H1 (cell line): Measurements from ENCODE around the gene CELF1. TPM values are rescaled to one million over a fixed set of nuclear protein-coding genes. Genes with fewer than 3 reads are reported as not detected.

ENCODE experiments used
- CTCF ChIA-PET: fragments of 300-600 bp; sonication (Branson Sonifier 250); formaldehyde crosslinking; loops from one replicate; lab custom pipeline; 2021; ENCODE audit not compliant: partially characterized antibody; lab: Charles Lee
- POLR2A ChIA-PET: fragments of 300-600 bp; sonication (Branson Sonifier 250); formaldehyde crosslinking; loops from one replicate; lab custom pipeline; 2021; ENCODE audit warnings: inconsistent platforms; ENCODE audit not compliant: partially characterized antibody; lab: Charles Lee
- DNase-seq, 2 experiments: peaks; one replicate each; pipeline versions ENCODE4 v3.0.0 to v3.0.0-alpha.2; 2010 to 2022; ENCODE audit warnings: low spot score in 2 of 2, low read depth in 1 of 2, mixed read lengths in 1 of 2
- FAIRE-seq: peaks from 2 replicates; lab custom pipeline; 2011; peaks lifted over from hg19 to GRCh38; lab: Jason Lieb, UNC
- H2AFZ ChIP-seq: 2 replicates; pipeline ENCODE4 v1.8.1; 2012; ENCODE audit warnings: low read length, inconsistent platforms
- H2AK5ac ChIP-seq: 2 replicates; pipeline ENCODE4 v1.6.1; 2013; ENCODE audit warnings: low read depth, low read length
- H2BK120ac ChIP-seq: replicated peaks from 2 replicates; pipeline ENCODE3; 2013; ENCODE audit warnings: low read depth, low read length, inconsistent platforms
- H2BK12ac ChIP-seq: 2 replicates; pipeline ENCODE4 v1.6.1; 2013; ENCODE audit warnings: low read depth, low read length
- H2BK15ac ChIP-seq: 2 replicates; pipeline ENCODE4 v1.6.1; 2013; ENCODE audit warnings: low read length
- H2BK20ac ChIP-seq: 2 replicates; pipeline ENCODE4 v1.6.1; 2013; ENCODE audit warnings: low read length
- H2BK5ac ChIP-seq: 2 replicates; pipeline ENCODE4 v1.6.1; 2013; ENCODE audit warnings: low read depth, low read length
- H3K14ac ChIP-seq: 2 replicates; pipeline ENCODE4 v1.6.1; 2013; ENCODE audit warnings: inconsistent platforms; ENCODE audit not compliant: insufficient read length
- H3K18ac ChIP-seq: 2 replicates; pipeline ENCODE4 v1.6.1; 2013; ENCODE audit warnings: low read length; ENCODE audit errors: extremely low read depth
- H3K23ac ChIP-seq: 2 replicates; pipeline ENCODE4 v1.6.1; 2013; ENCODE audit warnings: inconsistent platforms; ENCODE audit not compliant: insufficient read length
- H3K23me2 ChIP-seq: 2 replicates; pipeline ENCODE4 v1.6.1; 2013; ENCODE audit warnings: low read depth, low read length
- H3K27ac ChIP-seq: 2 replicates; pipeline ENCODE4 v1.6.1; 2011; ENCODE audit warnings: low read depth, low read length, inconsistent platforms
- H3K27me3 ChIP-seq, 4 experiments: replicated peaks in 1 of 4; 1 replicate in 1 of 4; 2 replicates in 3 of 4; pipeline versions ENCODE4 v1.6.1 to v1.8.1; 2011 to 2013; ENCODE audit warnings: low read length in 3 of 4, mild to moderate bottlenecking in 3 of 4, inconsistent platforms in 2 of 4, mixed read lengths in 2 of 4, moderate library complexity in 1 of 4; ENCODE audit not compliant: control insufficient read depth in 3 of 4, insufficient read depth in 3 of 4; ENCODE audit errors: extremely low read depth in 1 of 4
- H3K36me3 ChIP-seq, 4 experiments: 2 replicates each; pipeline versions ENCODE4 v1.6.1 to v1.8.1; 2011 to 2013; ENCODE audit warnings: mild to moderate bottlenecking in 4 of 4, low read length in 3 of 4, moderate library complexity in 2 of 4, control low read depth in 1 of 4, inconsistent platforms in 1 of 4; ENCODE audit not compliant: insufficient read depth in 4 of 4, control insufficient read depth in 2 of 4
- H3K4ac ChIP-seq: replicated peaks from 2 replicates; pipeline ENCODE3; 2013; ENCODE audit warnings: low read length, low read depth, mixed read lengths, inconsistent platforms; ENCODE audit not compliant: insufficient read length
- H3K4me1 ChIP-seq, 4 experiments: replicated peaks in 1 of 4; 1 replicate in 1 of 4; 2 replicates in 3 of 4; pipeline versions ENCODE4 v1.6.1 to v1.8.1; 2011 to 2013; ENCODE audit warnings: low read length in 3 of 4, inconsistent platforms in 2 of 4, mixed read lengths in 1 of 4; ENCODE audit not compliant: insufficient read depth in 4 of 4, control insufficient read depth in 3 of 4
- H3K4me2 ChIP-seq, 2 experiments: 2 replicates each; pipeline versions ENCODE4 v1.6.1 to v1.8.1; 2011 to 2013; ENCODE audit warnings: low read depth in 2 of 2, low read length in 2 of 2, control low read depth in 1 of 2, inconsistent platforms in 1 of 2, mild to moderate bottlenecking in 1 of 2; ENCODE audit not compliant: insufficient read depth in 1 of 2
- H3K4me3 ChIP-seq, 4 experiments: fragments of 200-600, 300-600 bp in 1 of 4; sonication (generic), shearing (Covaris generic), sonication (Bioruptor Twin) in 1 of 4; 2 replicates each; pipeline versions ENCODE4 v1.5.1 to v1.8.1; 2011 to 2016; ENCODE audit warnings: low read length in 4 of 4, low read depth in 3 of 4, control low read depth in 2 of 4, inconsistent platforms in 2 of 4, mild to moderate bottlenecking in 2 of 4, mixed read lengths in 1 of 4, moderate library complexity in 1 of 4; ENCODE audit not compliant: insufficient read depth in 2 of 4; ENCODE audit errors: extremely low read depth in 1 of 4
- H3K56ac ChIP-seq: replicated peaks from 2 replicates; pipeline ENCODE3; 2013; ENCODE audit warnings: low read depth, mild to moderate bottlenecking, mixed read lengths, low read length, inconsistent platforms; ENCODE audit not compliant: insufficient read length
- H3K79me1 ChIP-seq: 2 replicates; pipeline ENCODE4 v1.6.1; 2013; ENCODE audit warnings: low read depth, low read length, control low read depth
- H3K79me2 ChIP-seq, 2 experiments: 2 replicates each; pipeline versions ENCODE4 v1.6.1 to v1.8.1; 2012 to 2013; ENCODE audit warnings: low read length in 2 of 2, mild to moderate bottlenecking in 2 of 2, inconsistent platforms in 1 of 2; ENCODE audit not compliant: insufficient read depth in 2 of 2, control insufficient read depth in 1 of 2
- H3K9ac ChIP-seq, 4 experiments: replicated peaks in 1 of 4; 1 replicate in 1 of 4; 2 replicates in 3 of 4; pipeline versions ENCODE4 v1.6.1 to v1.8.1; 2011 to 2013; ENCODE audit warnings: low read depth in 3 of 4, low read length in 3 of 4, control low read depth in 2 of 4, mild to moderate bottlenecking in 2 of 4, moderate library complexity in 2 of 4, inconsistent platforms in 1 of 4; ENCODE audit errors: extremely low read depth in 1 of 4
- H3K9me3 ChIP-seq, 2 experiments: 2 replicates each; pipeline versions ENCODE4 v1.6.1 to v1.8.1; 2012 to 2013; ENCODE audit warnings: mild to moderate bottlenecking in 2 of 2, moderate library complexity in 2 of 2, control low read depth in 1 of 2, inconsistent platforms in 1 of 2, low read depth in 1 of 2, low read length in 1 of 2, mixed read lengths in 1 of 2; ENCODE audit not compliant: insufficient read depth in 2 of 2
- H4K20me1 ChIP-seq, 2 experiments: replicated peaks in 1 of 2; 2 replicates each; pipeline versions ENCODE3 to v1.8.1; 2011 to 2013; ENCODE audit warnings: inconsistent platforms in 2 of 2, low read length in 2 of 2, mild to moderate bottlenecking in 1 of 2; ENCODE audit not compliant: insufficient read depth in 2 of 2, control insufficient read depth in 1 of 2
- H4K5ac ChIP-seq: 2 replicates; pipeline ENCODE4 v1.6.1; 2013; ENCODE audit warnings: low read length, low read depth, mixed read lengths, inconsistent platforms; ENCODE audit not compliant: insufficient read length
- H4K8ac ChIP-seq: 2 replicates; pipeline ENCODE4 v1.8.0; 2013; ENCODE audit warnings: mild to moderate bottlenecking, moderate library complexity, low read length, inconsistent platforms; ENCODE audit not compliant: insufficient read depth; ENCODE audit errors: extremely low read depth
- H4K91ac ChIP-seq: replicated peaks from 2 replicates; pipeline ENCODE3; 2013; ENCODE audit warnings: low read length, mixed read lengths, inconsistent platforms; ENCODE audit not compliant: insufficient read length
- ASH2L ChIP-seq: fragments of 200-600, 300-600 bp; sonication (generic); IDR thresholded peaks from one replicate; pipeline ENCODE4 v1.7.1; 2017; ENCODE audit warnings: low read length
- POLR2A ChIP-seq, 2 experiments: IDR thresholded peaks; 1 replicate in 1 of 2; 2 replicates in 1 of 2; pipeline ENCODE4 v1.6.1; 2011; ENCODE audit warnings: low read depth in 2 of 2, low read length in 2 of 2, mild to moderate bottlenecking in 2 of 2; ENCODE audit errors: control extremely low read depth in 1 of 2
- POLR2AphosphoS5 ChIP-seq: IDR thresholded peaks from 2 replicates; pipeline ENCODE4 v1.6.1; 2011; ENCODE audit warnings: low read depth, low read length
- WGBS, 2 experiments: shearing (Covaris generic) in 1 of 2; methylation state at CpG; one replicate each; pipeline versions ENCODE4 v1.1.6 to v1.1.7; 2013 to 2015; ENCODE audit warnings: low lambda C conversion rate in 2 of 2, mixed read lengths in 2 of 2, inconsistent platforms in 1 of 2, low coverage in 1 of 2, missing lambda C conversion rate in 1 of 2; ENCODE audit not compliant: insufficient replicate concordance in 2 of 2, insufficient coverage in 1 of 2, insufficient read length in 1 of 2; ENCODE audit errors: extremely low coverage in 1 of 2, missing lambda C conversion rate in 1 of 2; 5-methylcytosine and 5-hydroxymethylcytosine counted together
- polyA plus RNA-seq, 7 experiments: library from polyadenylated mRNA; depleted of rRNA in 3 of 7; stranded (reverse) in 5 of 7; unstranded in 2 of 7; fragments of >200 nt in 5 of 7; fragments of 200-250 nt in 2 of 7; gene quantifications; 1 replicate in 5 of 7; 2 replicates in 1 of 7; 4 replicates in 1 of 7; pipeline versions ENCODE4 v1.2.1 to v1.2.3, GENCODE V29; 2011 to 2013; ENCODE audit warnings: missing spikeins in 2 of 7, mixed read lengths in 2 of 7
- total RNA-seq: library from RNA; stranded (reverse); fragmentation: NEBNext Ultra II Directional; extraction: Animal tissue kit (Norgen Biotek cat#: 25700); gene quantifications from 2 replicates; pipeline ENCODE4 v1.2.1, GENCODE V29; 2021

Gene CELF1
- total and polyA plus RNA-seq, 2 of the 8 experiments (the other 6 are each of a cell fraction or from before 2014, with no cell fraction given), result 131 to 197 TPM

GRCh38 chr11:47418454-47419259 lies 134.3 kb downstream of the CELF1 start:
- ChIA-PET CTCF (interaction anchor here (0.6 kb wide), 1 partner anchor 91 kb away, joined by 3 read pairs; no protein-coding TSS in a partner anchor), POLR2A (interaction anchor here (0.5 to 12.8 kb wide), 11 partner anchors 5 to 363 kb away, joined by 3 to 140 read pairs (median 4); partner anchors contain the start of gene PSMC3)
- WGBS, 2 experiments, result 95% methylated on average over 23 of the region's 23 CpGs; no CpG with 5 or more reads in 1 of the 2 experiments
- H3K23me2 ChIP-seq, result no peaks in the 10 kb centered on the region
- H4K8ac ChIP-seq, result no peak overlapping the region
- no peak overlapping the region; a peak in 1 of 7 replicates for H3K9ac ChIP-seq
- peaks cover 0 to 2% (median 0%) of the 10 kb centered on the region in 4 experiments; a peak in 2 of 7 replicates for H3K4me1 ChIP-seq
- H3K14ac ChIP-seq, result no peak overlapping the region
- H4K5ac ChIP-seq, result no peak overlapping the region
- H2AFZ ChIP-seq, result no peak overlapping the region
- H3K4me3 ChIP-seq, result no peak overlapping the region
- peaks cover 19 to 45% (median 38%) of the 10 kb centered on the region in 4 experiments for H3K36me3 ChIP-seq
- TF ChIP-seq ASH2L, result no peak
- peak; percentile 30; the same call in 1 of the 2 replicates for TF ChIP-seq POLR2AphosphoS5
- TF ChIP-seq POLR2A (IDR thresholded peaks at IDR 0.05; ENCODE audit: control extremely low read depth in 1 of 2, low read depth in 2 of 2, low read length in 2 of 2), result peak in 1 of 2 experiments; percentile 60; a peak in 1 of 3 replicates
- no peak overlapping the region for H2BK12ac ChIP-seq
- H2BK15ac ChIP-seq, result no peak overlapping the region
- no peaks in the 10 kb centered on the region for H3K79me1 ChIP-seq
- H3K56ac ChIP-seq, result no peak overlapping the region
- no peak overlapping the region for H4K91ac ChIP-seq
- no peak overlapping the region for H3K18ac ChIP-seq
- H4K20me1 ChIP-seq, result peaks cover 4 to 13% of the 10 kb centered on the region in 2 experiments
- H2BK20ac ChIP-seq, result no peak overlapping the region
- DNase-seq (no peak), FAIRE-seq (no peak)
- no peak overlapping the region for H2BK120ac ChIP-seq
- no peak overlapping the region for H3K4me2 ChIP-seq
- H3K79me2 ChIP-seq, result no peaks in the 10 kb centered on the region
- H2BK5ac ChIP-seq, result no peak overlapping the region
- no peaks in the 10 kb centered on the region for H3K9me3 ChIP-seq
- H3K23ac ChIP-seq, result no peak overlapping the region
- no peaks in the 10 kb centered on the region for H3K27me3 ChIP-seq
- H3K4ac ChIP-seq, result no peak overlapping the region
- no peak overlapping the region for H2AK5ac ChIP-seq
- H3K27ac ChIP-seq, result no peak overlapping the region
